ENCODE results near the gene PRKAR1B. TPM values are rescaled to one million over a fixed set of nuclear protein-coding genes. Genes with fewer than 3 reads are reported as not detected.
A peak's percentile ranks its signal among the peaks of the same experiment; 100 is the strongest.

The PRKAR1B gene
- total RNA-seq, 2 experiments from 2014 or later = 22.5 to 41.6 TPM

DNA sequence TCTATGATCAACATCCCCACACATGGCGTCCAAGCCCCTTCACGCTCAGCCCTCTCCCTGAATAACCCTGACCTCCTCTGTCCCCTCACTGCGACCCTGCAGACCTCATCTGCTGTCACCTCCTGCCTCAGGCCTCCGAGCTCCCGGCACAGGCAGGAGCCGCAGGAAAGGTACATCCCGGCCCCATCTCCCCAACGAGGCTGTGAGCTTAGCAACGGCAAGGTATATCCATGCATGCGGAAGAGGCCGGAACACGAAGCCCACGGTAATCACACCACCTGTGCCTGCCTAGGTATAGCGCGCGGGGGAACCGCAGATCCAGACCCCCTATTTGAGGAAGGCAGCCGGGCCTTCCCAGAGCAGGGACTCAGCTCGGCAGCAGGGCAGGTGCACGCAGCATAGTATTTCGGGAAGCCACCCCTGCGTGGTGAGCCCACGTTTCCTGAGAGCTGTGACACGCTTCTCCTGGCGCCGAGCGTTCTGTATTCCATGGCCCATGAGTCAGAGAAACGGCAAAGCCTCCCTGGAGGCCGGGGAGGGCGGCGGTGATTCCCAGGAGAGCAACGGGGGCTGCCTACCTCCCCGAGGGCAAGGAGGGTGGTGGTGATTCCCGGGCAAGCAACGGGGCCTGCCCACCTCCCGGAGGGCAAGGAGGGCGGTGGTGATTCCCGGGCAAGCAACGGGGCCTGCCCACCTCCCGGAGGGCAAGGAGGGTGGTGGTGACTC lies 50.7 kb downstream of the PRKAR1B start:
- intact Hi-C loops (cut with micrococcal nuclease; ENCODE audit: unreplicated experiment) = no loop called here
- Histone ChIP-seq H3K79me2 (ENCODE audit: insufficient read depth, low read depth, low read length) (no peaks in the 10 kb centered on the region), H2AFZ (ENCODE audit: low read length) (no peak overlapping the region), H3K9me3 (ENCODE audit: low read length) (0 out of 2 replicates have a peak, but pooled peaks cover 6% of the 10 kb centered on the region), H3K4me3 (ENCODE audit: low read depth, low read length, poor library complexity, severe bottlenecking) (no peak overlapping the region), H3K9me2 (ENCODE audit: insufficient read depth, low read length) (no peaks in the 10 kb centered on the region), H3K4me2 (ENCODE audit: low read length) (no peak overlapping the region), H3K36me3 (ENCODE audit: insufficient read depth, low read length) (peaks cover 76% of the 10 kb centered on the region), H4K20me1 (ENCODE audit: insufficient read depth, low read length) (no peaks in the 10 kb centered on the region), H3K27ac (ENCODE audit: low read depth, low read length, poor library complexity, severe bottlenecking) (no peak overlapping the region), H3K4me1 (ENCODE audit: insufficient read depth, low read length, poor library complexity, severe bottlenecking) (no peaks in the 10 kb centered on the region)
- DNase-seq (ENCODE audit: low spot score) = no peak
- BruUV-seq (replicated peaks) = no TSS peak
- CTCF ChIA-PET (ENCODE audit: unreplicated experiment) = no interaction called here
- TF ChIP-seq CTCF (conservative IDR thresholded peaks at IDR 0.05; ENCODE audit: low read length) (no peak), EZH2phosphoT487 (IDR thresholded peaks at IDR 0.05; ENCODE audit: borderline replicate concordance, low read depth, low read length) (no peak)
- POLR2A ChIA-PET = no interaction called here

DNA sequence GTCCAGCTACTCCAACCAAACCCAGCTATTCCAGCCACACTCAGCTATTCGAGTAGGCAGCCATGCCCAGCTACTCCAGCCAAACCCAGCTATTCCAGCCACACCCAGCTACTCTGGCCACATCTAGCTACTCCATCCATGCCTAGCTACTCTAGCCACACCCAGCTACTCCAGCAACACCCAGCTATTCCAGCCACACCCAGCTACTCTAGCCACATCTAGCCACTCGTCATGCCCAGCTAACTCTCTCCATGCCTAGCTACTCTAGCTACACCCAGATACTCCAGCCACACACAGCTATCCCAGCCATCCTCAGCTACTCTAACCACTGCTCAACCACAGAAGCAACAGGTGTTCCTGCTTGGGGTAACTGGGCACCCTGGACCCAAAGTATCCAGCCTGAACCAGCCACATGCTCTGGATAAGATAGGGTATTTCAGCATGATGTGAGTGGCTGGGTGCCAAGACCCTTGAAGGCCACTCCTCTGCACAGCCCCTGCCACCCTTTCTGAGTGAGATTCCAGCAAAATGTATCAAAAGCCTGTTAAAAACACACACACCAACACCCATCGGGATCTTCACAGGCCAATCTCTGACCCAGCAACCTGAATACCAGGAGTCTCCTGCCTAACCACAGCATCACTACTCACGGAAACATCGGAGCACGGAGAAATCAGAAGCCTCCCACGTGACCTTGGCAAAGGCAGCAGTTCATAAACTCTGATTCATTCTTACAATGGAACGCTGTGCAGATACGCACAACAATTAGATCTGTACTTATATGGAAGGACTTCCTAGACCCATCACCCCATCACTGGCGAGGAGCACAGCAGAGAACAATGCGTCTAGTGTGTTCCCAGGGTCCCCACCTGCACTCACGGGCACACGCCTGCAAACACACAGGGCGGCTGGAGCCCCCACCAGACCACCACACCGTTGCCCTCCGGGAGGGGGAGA lies 52.3 kb downstream of the PRKAR1B start:
- peaks cover 60% of the 10 kb centered on the region for H3K36me3 ChIP-seq (ENCODE audit: insufficient read depth, low read length)
- H4K20me1 ChIP-seq (ENCODE audit: insufficient read depth, low read length) = no peaks in the 10 kb centered on the region
- no peaks in the 10 kb centered on the region for H3K9me2 ChIP-seq (ENCODE audit: insufficient read depth, low read length)
- no peak for DNase-seq (ENCODE audit: low spot score)
- BruUV-seq (replicated peaks) = TSS peak; percentile 40
- ChIA-PET POLR2A (interaction anchor here (0.5 kb wide), 2 partner anchors 12 to 630 kb away, joined by 3 read pairs; no protein-coding TSS in a partner anchor), CTCF (ENCODE audit: unreplicated experiment) (no interaction called here)
- no peaks in the 10 kb centered on the region for H3K79me2 ChIP-seq (ENCODE audit: insufficient read depth, low read depth, low read length)
- intact Hi-C loops (cut with micrococcal nuclease; ENCODE audit: unreplicated experiment) = no loop called here
- H3K4me2 ChIP-seq (ENCODE audit: low read length) = no peak overlapping the region
- no peaks in the 10 kb centered on the region for H3K9me3 ChIP-seq (ENCODE audit: low read length)
- no peak for TF ChIP-seq CTCF (conservative IDR thresholded peaks at IDR 0.05; ENCODE audit: low read length)
- TF ChIP-seq EZH2phosphoT487 (IDR thresholded peaks at IDR 0.05; ENCODE audit: borderline replicate concordance, low read depth, low read length) = no peak
- no peak overlapping the region for H2AFZ ChIP-seq (ENCODE audit: low read length)
- no peak overlapping the region for H3K27ac ChIP-seq (ENCODE audit: low read depth, low read length, poor library complexity, severe bottlenecking)
- H3K4me3 ChIP-seq (ENCODE audit: low read depth, low read length, poor library complexity, severe bottlenecking) = no peak overlapping the region
- H3K4me1 ChIP-seq (ENCODE audit: insufficient read depth, low read length, poor library complexity, severe bottlenecking) = no peaks in the 10 kb centered on the region
